HepG2 (cell line): ENCODE data around the gene FKBP8. TPM values are rescaled to one million over a fixed set of nuclear protein-coding genes. Genes with fewer than 3 reads are reported as not detected.

Source experiments
- CREM ChIP-seq, 2 experiments: sonication (generic) in 1 of 2; formaldehyde crosslinking in 1 of 2; IDR thresholded peaks; 2 replicates each; pipeline versions ENCODE4 v1.4.0 to v1.6.1; 2016 to 2020; ENCODE audit warnings: antibody characterized with exemption in 1 of 2, mild to moderate bottlenecking in 1 of 2, missing genetic modification reagents in 1 of 2
- HMG20B ChIP-seq: conservative IDR thresholded peaks from 2 replicates; pipeline ENCODE4 v1.6.1; 2016; ENCODE audit warnings: missing genetic modification reagents, missing compliant biosample characterization
- HOXA7 ChIP-seq: sonication (generic); formaldehyde crosslinking; IDR thresholded peaks from 2 replicates; pipeline ENCODE4 v1.8.1; 2022; ENCODE audit warnings: mild to moderate bottlenecking, missing genetic modification reagents, moderate library complexity
- KDM5A ChIP-seq: fragments of 200-600 bp; sonication (generic); IDR thresholded peaks from 2 replicates; pipeline ENCODE4 v1.7.0; 2018; ENCODE audit warnings: antibody characterized with exemption, mild to moderate bottlenecking, low read length, borderline replicate concordance
- MEF2D ChIP-seq: sonication (generic); formaldehyde crosslinking; IDR thresholded peaks from 2 replicates; pipeline ENCODE4 v1.5.1; 2020; ENCODE audit warnings: mild to moderate bottlenecking, missing genetic modification reagents
- MEIS1 ChIP-seq: sonication (generic); formaldehyde crosslinking; IDR thresholded peaks from 2 replicates; pipeline ENCODE4 v1.9.0; 2021; ENCODE audit warnings: mild to moderate bottlenecking, missing genetic modification reagents, moderate library complexity, borderline replicate concordance
- PLSCR1 ChIP-seq: sonication (generic); formaldehyde crosslinking; IDR thresholded peaks from 2 replicates; pipeline ENCODE4 v1.5.0; 2020; ENCODE audit warnings: missing genetic modification reagents, mild to moderate bottlenecking, borderline replicate concordance
- SMYD3 ChIP-seq: sonication (generic); formaldehyde crosslinking; IDR thresholded peaks from 2 replicates; pipeline ENCODE4 v1.8.1; 2023; ENCODE audit warnings: mild to moderate bottlenecking, missing genetic modification reagents
- SSRP1 ChIP-seq: IDR thresholded peaks from 2 replicates; pipeline ENCODE4 v1.6.1; 2016; ENCODE audit warnings: control low read depth
- ZBTB3 ChIP-seq: sonication (generic); formaldehyde crosslinking; IDR thresholded peaks from 2 replicates; pipeline ENCODE4 v1.4.0; 2020; ENCODE audit warnings: low read depth, mild to moderate bottlenecking, moderate library complexity, missing genetic modification reagents, borderline replicate concordance
- ZHX2 ChIP-seq, 2 experiments: sonication (generic) in 1 of 2; formaldehyde crosslinking in 1 of 2; IDR thresholded peaks; 2 replicates each; pipeline versions ENCODE4 v1.6.1 to v1.9.0; 2014 to 2022; ENCODE audit warnings: antibody characterized with exemption in 1 of 2, borderline replicate concordance in 1 of 2, inconsistent platforms in 1 of 2, low read depth in 1 of 2, missing genetic modification reagents in 1 of 2
- ZNF260 ChIP-seq: sonication (generic); formaldehyde crosslinking; IDR thresholded peaks from 2 replicates; pipeline ENCODE4 v1.4.0; 2020; ENCODE audit warnings: missing genetic modification reagents, low read depth, mild to moderate bottlenecking, borderline replicate concordance
- ZNF264 ChIP-seq: sonication (generic); formaldehyde crosslinking; IDR thresholded peaks from 2 replicates; pipeline ENCODE4 v1.4.0; 2020; ENCODE audit warnings: missing genetic modification reagents
- ZNF354B ChIP-seq: sonication (generic); formaldehyde crosslinking; IDR thresholded peaks from 2 replicates; pipeline ENCODE4 v1.8.0; 2022; ENCODE audit warnings: mild to moderate bottlenecking, missing genetic modification reagents
- ZNF644 ChIP-seq: IDR thresholded peaks from 2 replicates; pipeline ENCODE4 v1.6.1; 2016; ENCODE audit warnings: low read depth
- ZNF652 ChIP-seq: IDR thresholded peaks from 2 replicates; pipeline ENCODE4 v1.6.1; 2016; ENCODE audit warnings: low read depth, borderline replicate concordance
- ZNF749 ChIP-seq: sonication (generic); formaldehyde crosslinking; IDR thresholded peaks from 2 replicates; pipeline ENCODE4 v1.8.0; 2022; ENCODE audit warnings: mild to moderate bottlenecking, missing genetic modification reagents, moderate library complexity, borderline replicate concordance
- polyA plus RNA-seq, 8 experiments: library from polyadenylated mRNA; depleted of rRNA in 3 of 8; stranded (reverse) in 7 of 8; unstranded in 1 of 8; fragments of >200 nt; fragmentation: Illumina TruSeq in 4 of 8; extraction: Trizol in 4 of 8; gene quantifications; 2 replicates each; pipeline versions ENCODE4 v1.2.1 to v1.2.3, GENCODE V29; 2011 to 2016; ENCODE audit warnings: low read depth in 4 of 8, missing spikeins in 1 of 8, mixed read lengths in 1 of 8; ENCODE audit not compliant: insufficient read depth in 1 of 8
- total RNA-seq, 5 experiments: library from RNA; depleted of rRNA; stranded (reverse); fragments of >200 nt; fragmentation: Illumina TruSeq; extraction: Trizol; gene quantifications; 2 replicates each; pipeline ENCODE4 v1.2.3, GENCODE V29; 2016; ENCODE audit warnings: low read depth in 1 of 5
- TF ChIP-seq, protein P1 (sequence below): sonication (generic); formaldehyde crosslinking; IDR thresholded peaks from 2 replicates; pipeline ENCODE4; 2020; ENCODE audit warnings: missing genetic modification reagents, mild to moderate bottlenecking, borderline replicate concordance

The FKBP8 gene
- total and polyA plus RNA-seq, 2 of the 13 experiments (the other 11 are each of a cell fraction or from before 2014, with no cell fraction given) = 81.7 to 93.9 TPM

GRCh38 chr19:18514800-18515682 lies 28.3 kb downstream of the FKBP8 start (continued):
- TF ChIP-seq, protein P1, sequence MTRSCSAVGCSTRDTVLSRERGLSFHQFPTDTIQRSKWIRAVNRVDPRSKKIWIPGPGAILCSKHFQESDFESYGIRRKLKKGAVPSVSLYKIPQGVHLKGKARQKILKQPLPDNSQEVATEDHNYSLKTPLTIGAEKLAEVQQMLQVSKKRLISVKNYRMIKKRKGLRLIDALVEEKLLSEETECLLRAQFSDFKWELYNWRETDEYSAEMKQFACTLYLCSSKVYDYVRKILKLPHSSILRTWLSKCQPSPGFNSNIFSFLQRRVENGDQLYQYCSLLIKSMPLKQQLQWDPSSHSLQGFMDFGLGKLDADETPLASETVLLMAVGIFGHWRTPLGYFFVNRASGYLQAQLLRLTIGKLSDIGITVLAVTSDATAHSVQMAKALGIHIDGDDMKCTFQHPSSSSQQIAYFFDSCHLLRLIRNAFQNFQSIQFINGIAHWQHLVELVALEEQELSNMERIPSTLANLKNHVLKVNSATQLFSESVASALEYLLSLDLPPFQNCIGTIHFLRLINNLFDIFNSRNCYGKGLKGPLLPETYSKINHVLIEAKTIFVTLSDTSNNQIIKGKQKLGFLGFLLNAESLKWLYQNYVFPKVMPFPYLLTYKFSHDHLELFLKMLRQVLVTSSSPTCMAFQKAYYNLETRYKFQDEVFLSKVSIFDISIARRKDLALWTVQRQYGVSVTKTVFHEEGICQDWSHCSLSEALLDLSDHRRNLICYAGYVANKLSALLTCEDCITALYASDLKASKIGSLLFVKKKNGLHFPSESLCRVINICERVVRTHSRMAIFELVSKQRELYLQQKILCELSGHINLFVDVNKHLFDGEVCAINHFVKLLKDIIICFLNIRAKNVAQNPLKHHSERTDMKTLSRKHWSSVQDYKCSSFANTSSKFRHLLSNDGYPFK = peak; percentile 74; the same call in 1 of the 2 replicates
- no peak for TF ChIP-seq SSRP1 (CRISPR knock-in tag)
- TF ChIP-seq HOXA7 (CRISPR knock-in tag) = no peak
- TF ChIP-seq ZNF264 = peak; percentile 92
- TF ChIP-seq ZNF749 = peak; percentile 91; the same call in 1 of the 2 replicates
- peak; percentile 100 for TF ChIP-seq HMG20B (CRISPR knock-in tag)
- no peak for TF ChIP-seq SMYD3
- TF ChIP-seq KDM5A = no peak
- peak; percentile 99 for TF ChIP-seq MEIS1 (CRISPR knock-in tag)
- peak; percentile 71 for TF ChIP-seq ZNF652
- TF ChIP-seq ZNF260 (CRISPR knock-in tag) = no peak
- peak; percentile 98 for TF ChIP-seq MEF2D (CRISPR knock-in tag)
- no peak for TF ChIP-seq ZNF354B (CRISPR knock-in tag)
- TF ChIP-seq ZBTB3 (CRISPR knock-in tag) = peak; percentile 92; the same call in 1 of the 2 replicates
- no peak; the same call in 1 of the 2 replicates for TF ChIP-seq PLSCR1 (CRISPR knock-in tag)
- peak; percentile 42; the same call in 1 of the 2 replicates for TF ChIP-seq ZNF644 (CRISPR knock-in tag)
- TF ChIP-seq ZHX2 (IDR thresholded peaks at IDR 0.05; ENCODE audit: low read depth) = peak; percentile 93
- no peak for TF ChIP-seq ZHX2 (CRISPR knock-in tag; IDR thresholded peaks at IDR 0.05; ENCODE audit: borderline replicate concordance)
- peak; percentile 96 for TF ChIP-seq CREM (IDR thresholded peaks at IDR 0.05)
- TF ChIP-seq CREM (CRISPR knock-in tag; IDR thresholded peaks at IDR 0.05) = 0 out of 2 replicates have a peak, but pooled peaks have one; percentile 40
